ENCODE results near the gene FOXA3.
A peak's percentile ranks its signal among the peaks of the same experiment; 100 is the strongest.

The FOXA3 gene

GRCh38 chr19:45879055-45879454 is 14.9 kb downstream of the FOXA3 start:
- Histone ChIP-seq H3K27me3 (ENCODE audit: insufficient read depth, low read depth, severe bottlenecking) (no peaks in the 10 kb centered on the region), H3K4me3 (ENCODE audit: low read depth, low read length) (no peak overlapping the region), H3K9me3 (ENCODE audit: severe bottlenecking) (no peaks in the 10 kb centered on the region), H3K36me3 (peaks cover 8% of the 10 kb centered on the region), H3K27ac (no peak overlapping the region)
- no peak for DNase-seq
- TF ChIP-seq CTCF (IDR thresholded peaks at IDR 0.05; ENCODE audit: low read depth, low read length), result no peak

- Histone ChIP-seq H3K27ac (no peak overlapping the region), H3K9me3 (ENCODE audit: severe bottlenecking) (no peaks in the 10 kb centered on the region), H3K27me3 (ENCODE audit: insufficient read depth, low read depth, severe bottlenecking) (no peaks in the 10 kb centered on the region), H3K4me3 (ENCODE audit: low read depth, low read length) (no peak overlapping the region), H3K36me3 (peaks cover 17% of the 10 kb centered on the region)
- TF ChIP-seq CTCF (IDR thresholded peaks at IDR 0.05; ENCODE audit: low read depth, low read length), result no peak
- DNase-seq, result no peak
Measured at GRCh38 chr19:45879971-45880370, 15.8 kb downstream of the FOXA3 start.

- TF ChIP-seq CTCF (IDR thresholded peaks at IDR 0.05; ENCODE audit: low read depth, low read length), result no peak
- Histone ChIP-seq H3K27ac (no peak overlapping the region), H3K4me3 (ENCODE audit: low read depth, low read length) (no peak overlapping the region), H3K9me3 (ENCODE audit: severe bottlenecking) (no peaks in the 10 kb centered on the region), H3K36me3 (peaks cover 17% of the 10 kb centered on the region), H3K27me3 (ENCODE audit: insufficient read depth, low read depth, severe bottlenecking) (no peaks in the 10 kb centered on the region)
- no peak for DNase-seq
Measured at GRCh38 chr19:45881082-45881908, 17.2 kb downstream of the FOXA3 start.

GRCh38 chr19:45881909-45882528 is 17.9 kb downstream of the FOXA3 start:
- H3K27me3 ChIP-seq (ENCODE audit: insufficient read depth, low read depth, severe bottlenecking), result no peaks in the 10 kb centered on the region
- no peak overlapping the region; the same call in 1 of the 2 replicates for H3K27ac ChIP-seq
- H3K4me3 ChIP-seq (ENCODE audit: low read depth, low read length), result no peak overlapping the region
- H3K9me3 ChIP-seq (ENCODE audit: severe bottlenecking), result no peaks in the 10 kb centered on the region
- H3K36me3 ChIP-seq, result peaks cover 17% of the 10 kb centered on the region
- TF ChIP-seq CTCF (IDR thresholded peaks at IDR 0.05; ENCODE audit: low read depth, low read length), result no peak
- no peak for DNase-seq

GRCh38 chr19:45882652-45883585 is 18.8 kb downstream of the FOXA3 start:
- Histone ChIP-seq H3K36me3 (peaks cover 17% of the 10 kb centered on the region), H3K9me3 (ENCODE audit: severe bottlenecking) (no peaks in the 10 kb centered on the region), H3K27ac (no peak overlapping the region), H3K27me3 (ENCODE audit: insufficient read depth, low read depth, severe bottlenecking) (no peaks in the 10 kb centered on the region), H3K4me3 (ENCODE audit: low read depth, low read length) (no peak overlapping the region)
- peak; percentile 95 for TF ChIP-seq CTCF (IDR thresholded peaks at IDR 0.05; ENCODE audit: low read depth, low read length)
- DNase-seq, result peak; percentile 85
